ENCODE measurements around the gene FGF5.
A peak's percentile ranks its signal among the peaks of the same experiment; 100 is the strongest.

FGF5 gene

DNA sequence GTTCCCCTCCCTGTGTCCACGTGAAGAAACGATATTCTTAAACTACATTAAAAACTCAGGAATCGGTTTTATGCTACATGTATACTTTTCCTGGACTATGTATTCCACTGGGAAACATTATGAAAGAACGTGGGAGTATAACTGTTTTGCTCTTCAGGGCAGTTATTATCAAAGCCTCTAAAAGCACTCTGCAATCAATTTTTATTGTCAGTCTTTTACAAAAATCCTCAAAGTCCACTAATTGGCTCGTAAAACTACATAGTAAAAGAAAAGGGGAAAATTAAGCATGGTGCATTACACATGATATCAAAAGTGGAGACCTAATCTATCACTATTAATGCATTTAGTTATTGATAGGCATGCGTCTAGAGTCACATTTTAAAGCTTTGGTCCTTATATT, 57.7 kb downstream of the FGF5 start (continued):
- TF ChIP-seq KLF16 (tag by site-specific recombination; IDR thresholded peaks at IDR 0.05) (no peak), ZNF501 (tag by site-specific recombination; IDR thresholded peaks at IDR 0.05) (no peak), FEZF1 (tag by site-specific recombination; IDR thresholded peaks at IDR 0.05) (peak; percentile 37; the same call in 1 of the 2 replicates), ZNF843 (tag by site-specific recombination; IDR thresholded peaks at IDR 0.05) (peak; percentile 67), WT1 (tag by site-specific recombination; IDR thresholded peaks at IDR 0.05) (peak; percentile 81), ZFHX2 (tag by site-specific recombination; conservative IDR thresholded peaks at IDR 0.05) (0 out of 2 replicates have a peak, but pooled peaks have one; percentile 17)
- TF ChIP-seq, protein P1, sequence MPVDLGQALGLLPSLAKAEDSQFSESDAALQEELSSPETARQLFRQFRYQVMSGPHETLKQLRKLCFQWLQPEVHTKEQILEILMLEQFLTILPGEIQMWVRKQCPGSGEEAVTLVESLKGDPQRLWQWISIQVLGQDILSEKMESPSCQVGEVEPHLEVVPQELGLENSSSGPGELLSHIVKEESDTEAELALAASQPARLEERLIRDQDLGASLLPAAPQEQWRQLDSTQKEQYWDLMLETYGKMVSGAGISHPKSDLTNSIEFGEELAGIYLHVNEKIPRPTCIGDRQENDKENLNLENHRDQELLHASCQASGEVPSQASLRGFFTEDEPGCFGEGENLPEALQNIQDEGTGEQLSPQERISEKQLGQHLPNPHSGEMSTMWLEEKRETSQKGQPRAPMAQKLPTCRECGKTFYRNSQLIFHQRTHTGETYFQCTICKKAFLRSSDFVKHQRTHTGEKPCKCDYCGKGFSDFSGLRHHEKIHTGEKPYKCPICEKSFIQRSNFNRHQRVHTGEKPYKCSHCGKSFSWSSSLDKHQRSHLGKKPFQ (tag by site-specific recombination; IDR thresholded peaks at IDR 0.05): no peak
- TF ChIP-seq, protein P2, sequence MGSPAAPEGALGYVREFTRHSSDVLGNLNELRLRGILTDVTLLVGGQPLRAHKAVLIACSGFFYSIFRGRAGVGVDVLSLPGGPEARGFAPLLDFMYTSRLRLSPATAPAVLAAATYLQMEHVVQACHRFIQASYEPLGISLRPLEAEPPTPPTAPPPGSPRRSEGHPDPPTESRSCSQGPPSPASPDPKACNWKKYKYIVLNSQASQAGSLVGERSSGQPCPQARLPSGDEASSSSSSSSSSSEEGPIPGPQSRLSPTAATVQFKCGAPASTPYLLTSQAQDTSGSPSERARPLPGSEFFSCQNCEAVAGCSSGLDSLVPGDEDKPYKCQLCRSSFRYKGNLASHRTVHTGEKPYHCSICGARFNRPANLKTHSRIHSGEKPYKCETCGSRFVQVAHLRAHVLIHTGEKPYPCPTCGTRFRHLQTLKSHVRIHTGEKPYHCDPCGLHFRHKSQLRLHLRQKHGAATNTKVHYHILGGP (tag by site-specific recombination; IDR thresholded peaks at IDR 0.05): peak; percentile 30; the same call in 1 of the 2 replicates
- TF ChIP-seq, protein P3, sequence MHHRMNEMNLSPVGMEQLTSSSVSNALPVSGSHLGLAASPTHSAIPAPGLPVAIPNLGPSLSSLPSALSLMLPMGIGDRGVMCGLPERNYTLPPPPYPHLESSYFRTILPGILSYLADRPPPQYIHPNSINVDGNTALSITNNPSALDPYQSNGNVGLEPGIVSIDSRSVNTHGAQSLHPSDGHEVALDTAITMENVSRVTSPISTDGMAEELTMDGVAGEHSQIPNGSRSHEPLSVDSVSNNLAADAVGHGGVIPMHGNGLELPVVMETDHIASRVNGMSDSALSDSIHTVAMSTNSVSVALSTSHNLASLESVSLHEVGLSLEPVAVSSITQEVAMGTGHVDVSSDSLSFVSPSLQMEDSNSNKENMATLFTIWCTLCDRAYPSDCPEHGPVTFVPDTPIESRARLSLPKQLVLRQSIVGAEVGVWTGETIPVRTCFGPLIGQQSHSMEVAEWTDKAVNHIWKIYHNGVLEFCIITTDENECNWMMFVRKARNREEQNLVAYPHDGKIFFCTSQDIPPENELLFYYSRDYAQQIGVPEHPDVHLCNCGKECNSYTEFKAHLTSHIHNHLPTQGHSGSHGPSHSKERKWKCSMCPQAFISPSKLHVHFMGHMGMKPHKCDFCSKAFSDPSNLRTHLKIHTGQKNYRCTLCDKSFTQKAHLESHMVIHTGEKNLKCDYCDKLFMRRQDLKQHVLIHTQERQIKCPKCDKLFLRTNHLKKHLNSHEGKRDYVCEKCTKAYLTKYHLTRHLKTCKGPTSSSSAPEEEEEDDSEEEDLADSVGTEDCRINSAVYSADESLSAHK (tag by site-specific recombination; IDR thresholded peaks at IDR 0.05): peak; percentile 47; the same call in 1 of the 2 replicates

DNA sequence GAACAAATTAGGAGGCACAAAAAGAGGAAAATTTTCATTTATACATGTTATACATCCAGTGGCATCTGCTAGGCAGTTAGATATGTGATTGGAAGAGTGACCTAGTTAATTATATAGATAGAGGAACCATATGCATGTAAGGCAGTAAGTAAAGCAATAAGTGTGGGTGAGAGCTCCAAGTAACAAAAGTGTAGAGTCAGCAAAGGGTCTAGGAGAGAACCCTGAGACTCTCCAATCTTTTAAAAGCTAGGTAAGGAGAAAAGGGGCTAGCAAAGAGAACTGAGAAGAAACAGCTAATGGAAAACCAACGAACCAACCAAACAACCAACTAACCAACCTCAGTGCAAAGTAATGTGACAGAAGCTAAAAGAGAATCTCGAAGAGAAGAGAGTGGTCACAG, 65.2 kb downstream of the FGF5 start:
- Histone ChIP-seq H3K4me1 (ENCODE audit: control insufficient read depth, insufficient read depth, low read length) (no peaks in the 10 kb centered on the region), H3K9me3 (ENCODE audit: control insufficient read depth, insufficient read depth, low read depth, low read length) (no peaks in the 10 kb centered on the region), H3K36me3 (ENCODE audit: control insufficient read depth in 2 of 2, insufficient read depth in 1 of 2, low read length in 2 of 2) (no peaks in the 10 kb centered on the region), H3K4me3 (ENCODE audit: low read depth, low read length) (no peak overlapping the region), H3K27ac (ENCODE audit: extremely low read depth, low read depth, low read length) (no peak overlapping the region)
- TF ChIP-seq, protein P4, sequence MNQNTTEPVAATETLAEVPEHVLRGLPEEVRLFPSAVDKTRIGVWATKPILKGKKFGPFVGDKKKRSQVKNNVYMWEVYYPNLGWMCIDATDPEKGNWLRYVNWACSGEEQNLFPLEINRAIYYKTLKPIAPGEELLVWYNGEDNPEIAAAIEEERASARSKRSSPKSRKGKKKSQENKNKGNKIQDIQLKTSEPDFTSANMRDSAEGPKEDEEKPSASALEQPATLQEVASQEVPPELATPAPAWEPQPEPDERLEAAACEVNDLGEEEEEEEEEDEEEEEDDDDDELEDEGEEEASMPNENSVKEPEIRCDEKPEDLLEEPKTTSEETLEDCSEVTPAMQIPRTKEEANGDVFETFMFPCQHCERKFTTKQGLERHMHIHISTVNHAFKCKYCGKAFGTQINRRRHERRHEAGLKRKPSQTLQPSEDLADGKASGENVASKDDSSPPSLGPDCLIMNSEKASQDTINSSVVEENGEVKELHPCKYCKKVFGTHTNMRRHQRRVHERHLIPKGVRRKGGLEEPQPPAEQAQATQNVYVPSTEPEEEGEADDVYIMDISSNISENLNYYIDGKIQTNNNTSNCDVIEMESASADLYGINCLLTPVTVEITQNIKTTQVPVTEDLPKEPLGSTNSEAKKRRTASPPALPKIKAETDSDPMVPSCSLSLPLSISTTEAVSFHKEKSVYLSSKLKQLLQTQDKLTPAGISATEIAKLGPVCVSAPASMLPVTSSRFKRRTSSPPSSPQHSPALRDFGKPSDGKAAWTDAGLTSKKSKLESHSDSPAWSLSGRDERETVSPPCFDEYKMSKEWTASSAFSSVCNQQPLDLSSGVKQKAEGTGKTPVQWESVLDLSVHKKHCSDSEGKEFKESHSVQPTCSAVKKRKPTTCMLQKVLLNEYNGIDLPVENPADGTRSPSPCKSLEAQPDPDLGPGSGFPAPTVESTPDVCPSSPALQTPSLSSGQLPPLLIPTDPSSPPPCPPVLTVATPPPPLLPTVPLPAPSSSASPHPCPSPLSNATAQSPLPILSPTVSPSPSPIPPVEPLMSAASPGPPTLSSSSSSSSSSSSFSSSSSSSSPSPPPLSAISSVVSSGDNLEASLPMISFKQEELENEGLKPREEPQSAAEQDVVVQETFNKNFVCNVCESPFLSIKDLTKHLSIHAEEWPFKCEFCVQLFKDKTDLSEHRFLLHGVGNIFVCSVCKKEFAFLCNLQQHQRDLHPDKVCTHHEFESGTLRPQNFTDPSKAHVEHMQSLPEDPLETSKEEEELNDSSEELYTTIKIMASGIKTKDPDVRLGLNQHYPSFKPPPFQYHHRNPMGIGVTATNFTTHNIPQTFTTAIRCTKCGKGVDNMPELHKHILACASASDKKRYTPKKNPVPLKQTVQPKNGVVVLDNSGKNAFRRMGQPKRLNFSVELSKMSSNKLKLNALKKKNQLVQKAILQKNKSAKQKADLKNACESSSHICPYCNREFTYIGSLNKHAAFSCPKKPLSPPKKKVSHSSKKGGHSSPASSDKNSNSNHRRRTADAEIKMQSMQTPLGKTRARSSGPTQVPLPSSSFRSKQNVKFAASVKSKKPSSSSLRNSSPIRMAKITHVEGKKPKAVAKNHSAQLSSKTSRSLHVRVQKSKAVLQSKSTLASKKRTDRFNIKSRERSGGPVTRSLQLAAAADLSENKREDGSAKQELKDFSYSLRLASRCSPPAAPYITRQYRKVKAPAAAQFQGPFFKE (tag by site-specific recombination; IDR thresholded peaks at IDR 0.05; ENCODE audit: borderline replicate concordance): no peak
- TF ChIP-seq TRIM28 (IDR thresholded peaks at IDR 0.05; ENCODE audit: borderline replicate concordance, low read length) (no peak), GFI1B (tag by site-specific recombination; IDR thresholded peaks at IDR 0.05) (no peak), ZNF221 (tag by site-specific recombination; IDR thresholded peaks at IDR 0.05; ENCODE audit: borderline replicate concordance) (no peak), ZNF350 (tag by site-specific recombination; IDR thresholded peaks at IDR 0.05) (no peak)
- POLR2A ChIA-PET: no interaction called here
- CTCF ChIA-PET: no interaction called here
